ENCODE measurements around the gene KLF3.

Gene KLF3

GRCh38 chr4:38665551-38666411, 1.8 kb downstream of the KLF3 start:
- TF ChIP-seq GATA2 (IDR thresholded peaks at IDR 0.05; ENCODE audit: low read depth, low read length), result no peak
- TF ChIP-seq GATA3 (IDR thresholded peaks at IDR 0.05; ENCODE audit: low read depth, low read length), result no peak

- TF ChIP-seq GATA2 (IDR thresholded peaks at IDR 0.05; ENCODE audit: low read depth, low read length), result 0 out of 2 replicates have a peak, but pooled peaks have one; percentile 10
- TF ChIP-seq GATA3 (IDR thresholded peaks at IDR 0.05; ENCODE audit: low read depth, low read length), result no peak
These were observed 2.7 kb downstream of the KLF3 start for GRCh38 chr4:38666766-38667084.

- TF ChIP-seq GATA2 (IDR thresholded peaks at IDR 0.05; ENCODE audit: low read depth, low read length) (no peak), GATA3 (IDR thresholded peaks at IDR 0.05; ENCODE audit: low read depth, low read length) (no peak)
These were observed 3.3 kb downstream of the KLF3 start for GRCh38 chr4:38667085-38667893.

- no peak for TF ChIP-seq GATA2 (IDR thresholded peaks at IDR 0.05; ENCODE audit: low read depth, low read length)
- no peak for TF ChIP-seq GATA3 (IDR thresholded peaks at IDR 0.05; ENCODE audit: low read depth, low read length)
These were observed 4.4 kb downstream of the KLF3 start for GRCh38 chr4:38668203-38668971.

GRCh38 chr4:38669208-38669607, 5.2 kb downstream of the KLF3 start:
- TF ChIP-seq GATA2 (IDR thresholded peaks at IDR 0.05; ENCODE audit: low read depth, low read length) (no peak), GATA3 (IDR thresholded peaks at IDR 0.05; ENCODE audit: low read depth, low read length) (no peak)

- TF ChIP-seq GATA2 (IDR thresholded peaks at IDR 0.05; ENCODE audit: low read depth, low read length) (peak; percentile 29; the same call in 1 of the 2 replicates), GATA3 (IDR thresholded peaks at IDR 0.05; ENCODE audit: low read depth, low read length) (no peak)
These were observed 6.3 kb downstream of the KLF3 start for GRCh38 chr4:38670109-38670901.

- TF ChIP-seq GATA3 (IDR thresholded peaks at IDR 0.05; ENCODE audit: low read depth, low read length), result no peak
- TF ChIP-seq GATA2 (IDR thresholded peaks at IDR 0.05; ENCODE audit: low read depth, low read length), result no peak
These were observed 7.1 kb downstream of the KLF3 start for GRCh38 chr4:38670939-38671591.

GRCh38 chr4:38671592-38671940, 7.6 kb downstream of the KLF3 start:
- TF ChIP-seq GATA3 (IDR thresholded peaks at IDR 0.05; ENCODE audit: low read depth, low read length) (no peak), GATA2 (IDR thresholded peaks at IDR 0.05; ENCODE audit: low read depth, low read length) (no peak)

GRCh38 chr4:38672074-38672396, 8.0 kb downstream of the KLF3 start:
- TF ChIP-seq GATA2 (IDR thresholded peaks at IDR 0.05; ENCODE audit: low read depth, low read length) (no peak), GATA3 (IDR thresholded peaks at IDR 0.05; ENCODE audit: low read depth, low read length) (no peak)

- TF ChIP-seq GATA3 (IDR thresholded peaks at IDR 0.05; ENCODE audit: low read depth, low read length) (no peak), GATA2 (IDR thresholded peaks at IDR 0.05; ENCODE audit: low read depth, low read length) (no peak)
These were observed 8.6 kb downstream of the KLF3 start for GRCh38 chr4:38672397-38673129.

GRCh38 chr4:38673130-38673978, 9.4 kb downstream of the KLF3 start:
- TF ChIP-seq GATA2 (IDR thresholded peaks at IDR 0.05; ENCODE audit: low read depth, low read length), result no peak
- TF ChIP-seq GATA3 (IDR thresholded peaks at IDR 0.05; ENCODE audit: low read depth, low read length), result no peak

All from SH-SY5Y (cell line).